Measurements from ENCODE around the gene SH3PXD2A.

DNA sequence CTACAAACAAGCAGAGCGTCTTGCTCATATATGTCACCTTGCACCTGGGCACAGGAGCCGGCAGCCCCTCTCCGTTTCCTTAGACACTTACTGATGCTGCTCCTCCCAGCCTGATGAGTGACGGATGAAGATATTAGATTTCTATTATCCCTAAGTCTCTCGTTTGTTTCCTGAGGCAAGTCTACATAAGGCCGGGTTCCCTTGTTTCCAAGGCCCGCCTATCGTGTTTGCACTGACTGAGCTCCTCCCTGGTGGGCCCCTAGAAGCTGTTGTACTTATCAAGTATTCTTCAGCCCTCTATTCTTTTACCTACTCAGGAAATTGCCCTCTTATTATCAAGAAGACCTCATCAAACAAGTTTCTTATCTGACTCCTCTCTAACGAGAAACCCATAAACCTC is 18.5 kb downstream of the SH3PXD2A start:
- TF ChIP-seq, protein P1, sequence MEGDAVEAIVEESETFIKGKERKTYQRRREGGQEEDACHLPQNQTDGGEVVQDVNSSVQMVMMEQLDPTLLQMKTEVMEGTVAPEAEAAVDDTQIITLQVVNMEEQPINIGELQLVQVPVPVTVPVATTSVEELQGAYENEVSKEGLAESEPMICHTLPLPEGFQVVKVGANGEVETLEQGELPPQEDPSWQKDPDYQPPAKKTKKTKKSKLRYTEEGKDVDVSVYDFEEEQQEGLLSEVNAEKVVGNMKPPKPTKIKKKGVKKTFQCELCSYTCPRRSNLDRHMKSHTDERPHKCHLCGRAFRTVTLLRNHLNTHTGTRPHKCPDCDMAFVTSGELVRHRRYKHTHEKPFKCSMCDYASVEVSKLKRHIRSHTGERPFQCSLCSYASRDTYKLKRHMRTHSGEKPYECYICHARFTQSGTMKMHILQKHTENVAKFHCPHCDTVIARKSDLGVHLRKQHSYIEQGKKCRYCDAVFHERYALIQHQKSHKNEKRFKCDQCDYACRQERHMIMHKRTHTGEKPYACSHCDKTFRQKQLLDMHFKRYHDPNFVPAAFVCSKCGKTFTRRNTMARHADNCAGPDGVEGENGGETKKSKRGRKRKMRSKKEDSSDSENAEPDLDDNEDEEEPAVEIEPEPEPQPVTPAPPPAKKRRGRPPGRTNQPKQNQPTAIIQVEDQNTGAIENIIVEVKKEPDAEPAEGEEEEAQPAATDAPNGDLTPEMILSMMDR (IDR thresholded peaks at IDR 0.05), result no peak
- no peak for TF ChIP-seq POLR2AphosphoS5 (IDR thresholded peaks at IDR 0.05)
- TF ChIP-seq POLR2A (IDR thresholded peaks at IDR 0.05), result no peak
